Breast epithelium (tissue), 4 donors: ENCODE data around the gene TTC7B. TPM values are rescaled to one million over a fixed set of nuclear protein-coding genes. Genes with fewer than 3 reads are reported as not detected.

Experiments
- DNase-seq, 2 donors: peaks; one replicate each; pipeline ENCODE4 v3.0.0-alpha.2; 2019; ENCODE audit warnings: low spot score in 2 of 2
- H3K27ac ChIP-seq, 2 donors: fragments of 200-600 bp; sonication (generic) in 1 of 2; one replicate each; pipeline ENCODE4 v1.5.1; 2016 to 2019; ENCODE audit warnings: mild to moderate bottlenecking in 1 of 2
- H3K27me3 ChIP-seq, 2 donors: fragments of 200-600 bp; sonication (generic) in 1 of 2; one replicate each; pipeline versions ENCODE4 v1.5.1 to v1.6.0; 2017 to 2019; ENCODE audit warnings: control low read depth in 1 of 2, mild to moderate bottlenecking in 1 of 2
- H3K36me3 ChIP-seq: fragments of 200-600 bp; one replicate; pipeline ENCODE4 v1.5.1; 2019
- H3K4me1 ChIP-seq, 2 donors: fragments of 200-600 bp; sonication (generic); one replicate each; pipeline ENCODE4 v1.5.1; 2016 to 2019; ENCODE audit warnings: control low read depth in 1 of 2
- H3K4me3 ChIP-seq, 3 donors: fragments of 200-600 bp; sonication (generic); 1 replicate in 2 of 3; 2 replicates in 1 of 3; pipeline ENCODE4 v1.5.1; 2016 to 2019; ENCODE audit warnings: mild to moderate bottlenecking in 3 of 3, moderate library complexity in 2 of 3
- H3K9me3 ChIP-seq, 2 donors: fragments of 200-600 bp; sonication (generic) in 1 of 2; one replicate each; pipeline ENCODE4 v1.5.1; 2016 to 2019; ENCODE audit warnings: control low read depth in 1 of 2
- CTCF ChIP-seq, 3 donors: fragments of 450-650 bp; IDR thresholded peaks; one replicate each; pipeline ENCODE4 v1.5.1; 2016 to 2017; ENCODE audit warnings: antibody characterized with exemption in 3 of 3, mild to moderate bottlenecking in 3 of 3, moderate library complexity in 3 of 3
- POLR2A ChIP-seq: fragments of 450-650 bp; IDR thresholded peaks from one replicate; pipeline ENCODE4 v1.6.1; 2016; ENCODE audit warnings: antibody characterized with exemption, mild to moderate bottlenecking, moderate library complexity
- POLR2AphosphoS5 ChIP-seq, 3 donors: sonication (generic); formaldehyde crosslinking; IDR thresholded peaks; one replicate each; pipeline ENCODE4 v1.6.1; 2017; ENCODE audit warnings: antibody characterized with exemption in 3 of 3
- intact Hi-C: fragments of 100-400 bp; cut with DNase I; formaldehyde crosslinking; loops from one replicate; pipeline ENCODE4 v1.15.1; 2023; ENCODE audit warnings: low total_unique reads
- total RNA-seq, 3 donors: library from RNA; depleted of rRNA; stranded (reverse); fragments of >200 nt; gene quantifications; one replicate each; pipeline ENCODE4 v1.1.0, GENCODE V29; 2016

TTC7B gene
- total RNA-seq, 3 donors from 2014 or later = 14.0 to 29.1 (median 22.0) TPM

GRCh38 chr14:90644882-90645281 is 171.3 kb downstream of the TTC7B start:
- TF ChIP-seq POLR2AphosphoS5 (IDR thresholded peaks at IDR 0.05) (peak in 1 of 3 donors; percentile 24), POLR2A (no peak)
- no peaks in the 10 kb centered on the region for H3K9me3 ChIP-seq
- no peaks in the 10 kb centered on the region for H3K27me3 ChIP-seq
- H3K4me3 ChIP-seq = no peak overlapping the region
- peak overlapping the region; percentile 33 to 65 for H3K27ac ChIP-seq
- intact Hi-C loops = no loop called here
- H3K4me1 ChIP-seq = no peaks in the 10 kb centered on the region
- no peaks in the 10 kb centered on the region for H3K36me3 ChIP-seq
- no peak for DNase-seq

GRCh38 chr14:90643982-90644670 is 172.1 kb downstream of the TTC7B start:
- no peak overlapping the region for H3K4me3 ChIP-seq
- no peaks in the 10 kb centered on the region for H3K36me3 ChIP-seq
- no peaks in the 10 kb centered on the region for H3K27me3 ChIP-seq
- intact Hi-C loops = no loop called here
- H3K27ac ChIP-seq = peak overlapping the region in 1 of 2 donors; percentile 48
- TF ChIP-seq CTCF (IDR thresholded peaks at IDR 0.05) (no peak), POLR2AphosphoS5 (IDR thresholded peaks at IDR 0.05) (no peak)
- no peak for DNase-seq
- H3K4me1 ChIP-seq = no peaks in the 10 kb centered on the region
- no peaks in the 10 kb centered on the region for H3K9me3 ChIP-seq

GRCh38 chr14:90642244-90642717 is 173.9 kb downstream of the TTC7B start:
- no peak overlapping the region for H3K27ac ChIP-seq
- no peaks in the 10 kb centered on the region for H3K36me3 ChIP-seq
- TF ChIP-seq POLR2AphosphoS5 (IDR thresholded peaks at IDR 0.05) = no peak
- H3K9me3 ChIP-seq = no peaks in the 10 kb centered on the region
- no peaks in the 10 kb centered on the region for H3K27me3 ChIP-seq
- intact Hi-C loops = no loop called here
- no peaks in the 10 kb centered on the region for H3K4me1 ChIP-seq
- H3K4me3 ChIP-seq = no peak overlapping the region
- DNase-seq = no peak

- H3K36me3 ChIP-seq = no peaks in the 10 kb centered on the region
These were observed 174.5 kb downstream of the TTC7B start for GRCh38 chr14:90641615-90642243.

GRCh38 chr14:90641168-90641567 is 175.1 kb downstream of the TTC7B start:
- Histone ChIP-seq H3K36me3 (no peaks in the 10 kb centered on the region), H3K4me1 (no peaks in the 10 kb centered on the region), H3K27me3 (no peaks in the 10 kb centered on the region), H3K9me3 (no peaks in the 10 kb centered on the region), H3K4me3 (no peak overlapping the region), H3K27ac (no peak overlapping the region)
- intact Hi-C loops = no loop called here
- TF ChIP-seq POLR2AphosphoS5 (IDR thresholded peaks at IDR 0.05) = no peak
- no peak for TF ChIP-seq CTCF (IDR thresholded peaks at IDR 0.05)
- no peak for TF ChIP-seq POLR2A
- DNase-seq = no peak

More at GRCh38 chr14:90641615-90642243, 174.5 kb downstream of the TTC7B start:
- no peak overlapping the region for H3K4me3 ChIP-seq
- no peaks in the 10 kb centered on the region for H3K4me1 ChIP-seq
- TF ChIP-seq POLR2A = no peak
- no peak for TF ChIP-seq POLR2AphosphoS5 (IDR thresholded peaks at IDR 0.05)
- no peak for TF ChIP-seq CTCF (IDR thresholded peaks at IDR 0.05)
- no peaks in the 10 kb centered on the region for H3K27me3 ChIP-seq
- intact Hi-C loops = no loop called here
- no peaks in the 10 kb centered on the region for H3K9me3 ChIP-seq
- H3K27ac ChIP-seq = no peak overlapping the region
- no peak for DNase-seq

- Histone ChIP-seq H3K27me3 (no peaks in the 10 kb centered on the region), H3K9me3 (no peaks in the 10 kb centered on the region), H3K27ac (no peak overlapping the region), H3K36me3 (no peaks in the 10 kb centered on the region), H3K4me3 (no peak overlapping the region), H3K4me1 (no peaks in the 10 kb centered on the region)
- TF ChIP-seq POLR2A (no peak), CTCF (IDR thresholded peaks at IDR 0.05) (no peak), POLR2AphosphoS5 (IDR thresholded peaks at IDR 0.05) (no peak)
- DNase-seq = no peak
- intact Hi-C loops = no loop called here
These were observed 176.6 kb downstream of the TTC7B start for GRCh38 chr14:90639641-90640040.
